Erythroblast (primary cell): ENCODE results near the gene ITPK1.

Experiments used
- DNase-seq, 2 experiments: peaks; one replicate each; lab custom pipeline; 2025; lab: John Stamatoyannopoulos, UW
- GATA1 ChIP-seq: IDR thresholded peaks from 2 replicates; pipeline ENCODE4 v1.6.1; 2011; ENCODE audit warnings: low read depth, mild to moderate bottlenecking, control low read depth, low read length, moderate library complexity
- POLR2A ChIP-seq: IDR thresholded peaks from 2 replicates; pipeline ENCODE4 v1.6.1; 2011; ENCODE audit warnings: mild to moderate bottlenecking, low read length

The ITPK1 gene

GRCh38 chr14:92978229-92979021, 137.3 kb downstream of the ITPK1 start:
- TF ChIP-seq POLR2A = no peak
- TF ChIP-seq GATA1 = no peak
- DNase-seq = no peak

GRCh38 chr14:92976268-92976667, 139.5 kb downstream of the ITPK1 start:
- no peak for TF ChIP-seq GATA1
- no peak for TF ChIP-seq POLR2A
- DNase-seq = no peak

GRCh38 chr14:92974541-92975345, 141.0 kb downstream of the ITPK1 start:
- TF ChIP-seq POLR2A = no peak
- no peak for DNase-seq

GRCh38 chr14:92973798-92974372, 141.8 kb downstream of the ITPK1 start:
- DNase-seq = no peak
- TF ChIP-seq GATA1 (no peak), POLR2A (no peak)

- TF ChIP-seq POLR2A (no peak), GATA1 (no peak)
- peak; percentile 38 to 66 for DNase-seq
These were observed 142.4 kb downstream of the ITPK1 start for GRCh38 chr14:92973261-92973797.

- TF ChIP-seq POLR2A (no peak), GATA1 (no peak)
- peak in 1 of 2 experiments; percentile 20 for DNase-seq
These were observed 144.0 kb downstream of the ITPK1 start for GRCh38 chr14:92971601-92972180.

GRCh38 chr14:92970271-92970670, 145.5 kb downstream of the ITPK1 start:
- TF ChIP-seq GATA1 (no peak), POLR2A (no peak)
- DNase-seq = no peak

- DNase-seq = no peak
- TF ChIP-seq POLR2A = no peak
- no peak for TF ChIP-seq GATA1
These were observed 145.9 kb downstream of the ITPK1 start for GRCh38 chr14:92969871-92970270.

GRCh38 chr14:92969430-92969829, 146.3 kb downstream of the ITPK1 start:
- TF ChIP-seq POLR2A (no peak), GATA1 (no peak)

GRCh38 chr14:92968291-92969020, 147.3 kb downstream of the ITPK1 start:
- no peak for DNase-seq
- TF ChIP-seq GATA1 (no peak), POLR2A (no peak)

More at GRCh38 chr14:92969430-92969829, 146.3 kb downstream of the ITPK1 start:
- no peak for DNase-seq

- DNase-seq = no peak
- TF ChIP-seq GATA1 (no peak), POLR2A (no peak)
These were observed 148.3 kb downstream of the ITPK1 start for GRCh38 chr14:92967346-92967926.

GRCh38 chr14:92965281-92965680, 150.4 kb downstream of the ITPK1 start:
- TF ChIP-seq GATA1 (no peak), POLR2A (no peak)
- no peak for DNase-seq
